ENCODE measurements around the gene DGKG.

DGKG gene

GRCh38 chr3:186210852-186211500 is 151.1 kb downstream of the DGKG start:
- DNase-seq (ENCODE audit: low spot score): no peak

GRCh38 chr3:186209810-186210752 is 152.0 kb downstream of the DGKG start:
- peak; percentile 85 for DNase-seq (ENCODE audit: low spot score)

- DNase-seq (ENCODE audit: low spot score): no peak
Observed at GRCh38 chr3:186208296-186208989, 153.6 kb downstream of the DGKG start.

- no peak for DNase-seq (ENCODE audit: low spot score)
Observed at GRCh38 chr3:186207515-186207914, 154.5 kb downstream of the DGKG start.

DNA sequence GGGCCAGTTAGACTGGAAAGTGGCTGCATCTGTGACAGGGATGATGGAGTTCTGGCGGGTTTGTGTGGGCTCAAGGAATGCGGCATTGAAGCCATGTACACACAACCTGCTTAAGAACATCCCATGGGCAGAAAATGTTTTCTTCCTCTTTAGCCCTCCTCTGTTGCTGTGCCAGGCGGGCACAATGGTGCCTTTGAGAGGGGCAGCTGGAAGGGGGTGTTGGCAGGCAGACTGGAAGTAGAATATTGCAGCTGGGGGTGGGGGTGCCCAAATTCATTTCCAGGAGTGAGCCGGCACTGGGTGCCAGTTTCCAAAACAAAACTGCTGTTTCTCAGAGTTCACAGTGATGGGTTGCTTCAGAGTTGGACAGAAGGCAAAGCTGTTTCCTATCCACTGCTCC is 161.3 kb downstream of the DGKG start:
- no peak for DNase-seq (ENCODE audit: low spot score)

GRCh38 chr3:186198442-186198841 is 163.6 kb downstream of the DGKG start:
- no peak for DNase-seq (ENCODE audit: low spot score)

DNA sequence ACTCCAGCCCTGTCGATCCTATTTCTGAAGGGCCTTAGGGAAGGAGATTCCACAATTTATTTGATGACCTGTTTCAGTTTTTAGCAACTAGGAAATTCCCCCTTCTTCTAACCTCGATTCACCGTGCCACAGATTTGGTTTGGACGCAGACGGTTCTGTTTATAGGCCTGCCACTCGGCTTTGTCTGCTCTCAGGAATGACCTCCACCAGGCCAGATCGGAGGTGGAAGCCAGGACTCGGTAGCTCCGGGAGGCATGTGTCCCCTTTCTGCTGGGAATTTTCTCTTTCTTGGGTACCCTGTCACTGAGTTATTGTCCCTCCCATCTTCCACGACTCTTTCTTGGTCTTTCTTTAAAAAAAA is 167.6 kb downstream of the DGKG start:
- DNase-seq (ENCODE audit: low spot score): no peak

DNA sequence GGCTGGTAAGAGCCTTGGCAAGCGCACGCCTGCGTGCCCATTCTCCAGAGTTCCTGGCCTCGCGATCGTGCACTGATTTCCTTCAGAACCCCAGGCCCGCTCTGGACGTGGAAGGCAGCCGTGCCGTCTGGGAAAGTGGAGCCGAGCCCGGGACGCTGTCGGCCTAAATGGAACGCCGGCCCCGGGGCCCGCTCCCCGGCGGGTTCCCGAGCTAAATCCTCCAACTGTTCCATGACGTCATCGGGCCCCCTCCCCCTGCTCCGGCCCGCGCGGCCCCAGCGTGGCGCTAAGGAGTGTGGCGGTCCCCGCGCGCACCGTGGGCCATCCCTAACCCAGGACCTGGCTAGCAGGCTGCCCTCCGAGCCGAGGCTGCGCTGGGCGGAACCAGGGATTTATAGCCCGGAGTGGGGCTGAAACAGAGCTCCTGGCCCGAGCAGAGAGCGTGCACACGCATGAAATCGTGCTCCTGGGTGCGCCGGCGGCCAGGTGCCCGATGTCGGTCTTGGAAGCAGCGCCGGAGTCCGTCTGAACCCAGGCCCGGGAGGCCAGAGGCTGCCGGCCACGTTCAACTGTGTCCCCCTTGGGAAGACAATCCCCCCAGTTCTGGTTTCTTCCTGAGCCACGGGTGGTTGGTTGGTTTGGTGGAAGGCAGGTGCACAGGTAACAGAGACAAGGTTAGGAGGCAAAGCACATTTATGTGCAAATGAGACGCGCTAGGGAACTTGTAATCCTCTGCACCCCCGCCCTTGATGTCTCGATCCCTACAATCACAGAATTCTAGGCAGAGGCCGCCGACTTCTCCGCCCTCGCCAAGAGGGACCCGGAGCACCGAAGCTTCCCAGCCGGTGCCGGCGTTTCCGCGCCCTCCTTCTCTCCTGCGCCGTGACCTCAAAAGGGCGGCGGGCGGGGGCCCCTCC is 168.2 kb downstream of the DGKG start:
- peak; percentile 68 for DNase-seq (ENCODE audit: low spot score)

GRCh38 chr3:186192823-186193222 is 169.2 kb downstream of the DGKG start:
- no peak for DNase-seq (ENCODE audit: low spot score)

GRCh38 chr3:186189492-186189891 is 172.5 kb downstream of the DGKG start:
- DNase-seq (ENCODE audit: low spot score): no peak

GRCh38 chr3:186187401-186188275 is 174.4 kb downstream of the DGKG start:
- DNase-seq (ENCODE audit: low spot score): no peak

DNA sequence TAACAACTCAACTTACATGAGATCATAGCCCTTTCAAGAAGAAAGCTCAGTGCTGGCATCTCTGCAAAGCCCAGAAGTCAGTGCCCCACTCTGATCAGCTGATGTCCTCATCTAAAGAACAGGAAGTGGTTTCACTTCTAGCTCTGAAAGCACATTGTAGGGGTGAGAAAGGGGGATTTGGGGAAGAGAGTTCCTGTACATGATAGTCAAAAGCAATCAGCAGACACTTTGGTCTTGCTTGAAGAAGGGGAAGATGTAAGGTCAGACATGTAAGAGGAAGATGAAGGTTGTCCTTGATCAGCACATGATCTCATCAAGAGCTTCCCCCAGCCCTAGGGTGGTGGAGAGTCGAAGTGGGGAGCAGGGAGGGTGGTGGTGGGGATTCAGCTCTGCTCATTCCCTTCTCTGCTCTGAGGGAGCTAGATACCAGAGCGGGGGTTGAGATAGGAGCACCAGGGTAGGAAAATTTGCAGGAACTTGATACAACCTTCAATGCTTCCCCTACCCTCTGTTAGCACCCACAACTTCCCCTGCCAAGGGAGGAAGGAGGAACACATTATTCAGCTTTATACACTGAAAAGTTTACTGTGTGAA is 176.7 kb downstream of the DGKG start:
- no peak for DNase-seq (ENCODE audit: low spot score)

DNA sequence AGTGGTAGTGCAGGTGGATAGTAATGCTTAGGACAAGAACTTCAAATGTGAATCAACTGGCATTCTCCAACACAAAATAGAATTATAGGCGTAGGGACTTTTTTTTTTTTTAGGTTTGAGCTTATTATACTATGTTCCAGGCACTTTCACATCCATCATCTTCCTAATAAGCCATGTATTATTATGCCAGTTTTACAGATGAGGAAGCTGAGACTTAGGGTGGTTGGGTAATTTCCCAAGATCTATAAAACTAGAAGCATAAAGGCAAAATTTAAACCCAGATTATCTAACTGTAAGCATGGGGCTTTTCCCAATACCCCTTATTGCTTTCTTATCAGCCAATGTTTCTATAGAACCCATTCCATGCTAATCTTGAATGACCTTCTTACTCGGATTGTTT is 178.0 kb downstream of the DGKG start:
- no peak for DNase-seq (ENCODE audit: low spot score)

- DNase-seq (ENCODE audit: low spot score): peak; percentile 18
Observed at GRCh38 chr3:186182850-186183249, 179.2 kb downstream of the DGKG start.

DNA sequence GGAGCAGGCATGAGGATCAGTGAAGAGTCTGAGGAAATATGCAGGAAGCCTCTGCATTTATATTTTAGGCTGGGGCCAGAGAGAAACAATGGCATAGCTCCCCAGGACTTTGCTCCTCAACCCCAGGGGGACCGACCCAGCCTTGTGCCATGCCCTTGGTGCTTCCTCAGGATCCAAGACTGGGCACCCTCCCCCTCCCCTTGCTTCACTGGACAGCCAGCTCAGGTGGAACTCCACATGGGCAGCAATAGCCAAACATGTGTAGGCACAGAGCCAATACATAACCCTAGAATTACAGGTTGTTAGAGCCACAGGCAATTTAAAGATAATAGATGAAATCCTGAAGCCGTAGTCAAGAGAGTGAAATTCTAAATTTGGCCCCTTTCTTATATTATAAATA is 180.1 kb downstream of the DGKG start:
- peak; percentile 23 for DNase-seq (ENCODE audit: low spot score)

- peak; percentile 31 for DNase-seq (ENCODE audit: low spot score)
Observed at GRCh38 chr3:186180891-186181481, 181.0 kb downstream of the DGKG start.

GRCh38 chr3:186180151-186180550 is 181.9 kb downstream of the DGKG start:
- DNase-seq (ENCODE audit: low spot score): peak; percentile 26

GRCh38 chr3:186178412-186178811 is 183.6 kb downstream of the DGKG start:
- DNase-seq (ENCODE audit: low spot score): peak; percentile 47

GRCh38 chr3:186176373-186176990 is 185.6 kb downstream of the DGKG start:
- peak; percentile 28 for DNase-seq (ENCODE audit: low spot score)
